Measurements from ENCODE around the gene VAV3.

VAV3 gene

GRCh38 chr1:107972391-107973180 is 7.6 kb upstream of the VAV3 start:
- no peak for DNase-seq

- no peak for DNase-seq
Observed at GRCh38 chr1:107966550-107966949, 1.6 kb upstream of the VAV3 start.

GRCh38 chr1:107964336-107965109 is 457 bp downstream of the VAV3 start:
- DNase-seq = no peak

GRCh38 chr1:107963601-107964335 is 1.2 kb downstream of the VAV3 start:
- DNase-seq = peak; percentile 47

GRCh38 chr1:107963008-107963407 is 2.0 kb downstream of the VAV3 start:
- DNase-seq = no peak

- no peak for DNase-seq
Observed at GRCh38 chr1:107954719-107955415, 10.1 kb downstream of the VAV3 start.

- DNase-seq = no peak
Observed at GRCh38 chr1:107954126-107954525, 10.9 kb downstream of the VAV3 start.

GRCh38 chr1:107953556-107953955 is 11.4 kb downstream of the VAV3 start:
- DNase-seq = no peak

- no peak for DNase-seq
Observed at GRCh38 chr1:107952989-107953388, 12.0 kb downstream of the VAV3 start.

- no peak for DNase-seq
Observed at GRCh38 chr1:107950464-107950863, 14.5 kb downstream of the VAV3 start.

GRCh38 chr1:107949467-107950253 is 15.3 kb downstream of the VAV3 start:
- no peak for DNase-seq

GRCh38 chr1:107946794-107947193 is 18.2 kb downstream of the VAV3 start:
- DNase-seq = no peak

GRCh38 chr1:107943694-107944093 is 21.3 kb downstream of the VAV3 start:
- no peak for DNase-seq

- DNase-seq = no peak
Observed at GRCh38 chr1:107942814-107943213, 22.2 kb downstream of the VAV3 start.

GRCh38 chr1:107941531-107941930 is 23.4 kb downstream of the VAV3 start:
- no peak for DNase-seq

- no peak for DNase-seq
Observed at GRCh38 chr1:107941123-107941522, 23.9 kb downstream of the VAV3 start.

GRCh38 chr1:107940701-107941100 is 24.3 kb downstream of the VAV3 start:
- DNase-seq = no peak

GRCh38 chr1:107940017-107940577 is 24.9 kb downstream of the VAV3 start:
- DNase-seq = no peak

- no peak for DNase-seq
Observed at GRCh38 chr1:107939256-107939655, 25.7 kb downstream of the VAV3 start.

GRCh38 chr1:107936498-107937481 is 28.2 kb downstream of the VAV3 start:
- no peak for DNase-seq

All from GDM1 (cell line).